DMS153 (cell line): ENCODE results near the gene MYEOV.

Experiments
- DNase-seq: peaks from one replicate; lab custom pipeline; 2025; lab: John Stamatoyannopoulos, UW

Gene MYEOV

GRCh38 chr11:69317401-69318092 lies 23.6 kb downstream of the MYEOV start:
- no peak for DNase-seq

GRCh38 chr11:69318093-69318420 lies 24.1 kb downstream of the MYEOV start:
- no peak for DNase-seq

GRCh38 chr11:69319255-69320106 lies 25.5 kb downstream of the MYEOV start:
- no peak for DNase-seq

- no peak for DNase-seq
Observed at GRCh38 chr11:69320326-69320725, 26.4 kb downstream of the MYEOV start.

- no peak for DNase-seq
Observed at GRCh38 chr11:69320756-69321741, 27.1 kb downstream of the MYEOV start.

- peak; percentile 2 for DNase-seq
Observed at GRCh38 chr11:69321877-69322361, 28.0 kb downstream of the MYEOV start.

GRCh38 chr11:69325446-69325845 lies 31.5 kb downstream of the MYEOV start:
- DNase-seq: no peak

- DNase-seq: no peak
Observed at GRCh38 chr11:69326622-69327219, 32.8 kb downstream of the MYEOV start.

GRCh38 chr11:69327741-69328191 lies 33.8 kb downstream of the MYEOV start:
- no peak for DNase-seq

GRCh38 chr11:69328231-69328630 lies 34.3 kb downstream of the MYEOV start:
- DNase-seq: no peak

GRCh38 chr11:69329581-69329980 lies 35.6 kb downstream of the MYEOV start:
- DNase-seq: no peak

GRCh38 chr11:69330330-69330729 lies 36.4 kb downstream of the MYEOV start:
- no peak for DNase-seq

GRCh38 chr11:69333149-69333710 lies 39.3 kb downstream of the MYEOV start:
- no peak for DNase-seq

GRCh38 chr11:69333879-69334278 lies 39.9 kb downstream of the MYEOV start:
- no peak for DNase-seq

- DNase-seq: no peak
Observed at GRCh38 chr11:69335007-69335780, 41.2 kb downstream of the MYEOV start.

- no peak for DNase-seq
Observed at GRCh38 chr11:69335781-69336405, 41.9 kb downstream of the MYEOV start.

GRCh38 chr11:69337211-69337721 lies 43.3 kb downstream of the MYEOV start:
- DNase-seq: peak; percentile 89

GRCh38 chr11:69339041-69339733 lies 45.2 kb downstream of the MYEOV start:
- no peak for DNase-seq

GRCh38 chr11:69339983-69340565 lies 46.1 kb downstream of the MYEOV start:
- DNase-seq: no peak
